GM18870 (cell line): ENCODE results near the gene NIM1K.
"Not testable (repeated sequence)": the region's sequence is repeated elsewhere in the genome, so short reads cannot be mapped to it uniquely, and the experiment has no call there.

Experiments
- ATAC-seq: cut with Tn5 transposase; IDR thresholded peaks from one replicate; pipeline ENCODE4 v1.9.1; 2021; ENCODE audit warnings: moderate library complexity; ENCODE audit not compliant: unreplicated experiment

NIM1K gene

GRCh38 chr5:43275391-43275790, 83.4 kb downstream of the NIM1K start:
- no peak for ATAC-seq

GRCh38 chr5:43279548-43280274, 87.7 kb downstream of the NIM1K start:
- no peak for ATAC-seq

GRCh38 chr5:43281840-43282658, 90.0 kb downstream of the NIM1K start:
- no peak for ATAC-seq

GRCh38 chr5:43286623-43287022, 94.6 kb downstream of the NIM1K start:
- ATAC-seq, result no peak

- no peak for ATAC-seq
Measured at GRCh38 chr5:43287493-43287892, 95.5 kb downstream of the NIM1K start.

GRCh38 chr5:43288269-43288831, 96.3 kb downstream of the NIM1K start:
- no peak for ATAC-seq

DNA sequence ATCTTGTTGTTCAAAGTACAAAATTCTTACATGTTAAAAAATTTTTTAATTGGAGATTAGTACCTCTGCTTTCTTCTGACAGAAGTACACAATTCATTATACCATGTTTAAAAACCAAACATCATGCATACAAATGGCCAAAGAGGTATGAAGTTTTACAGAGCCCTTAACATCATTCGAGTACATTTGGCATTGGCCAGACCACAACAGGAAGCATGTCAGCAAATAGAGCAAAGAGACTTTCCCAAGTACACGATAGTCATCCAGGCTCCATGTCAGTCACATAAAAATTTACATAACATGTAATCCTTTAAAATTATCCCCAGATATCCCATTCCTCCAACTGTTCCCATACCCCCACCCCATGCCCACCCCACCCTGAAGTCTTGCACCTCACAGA, 98.7 kb downstream of the NIM1K start:
- ATAC-seq, result no peak

GRCh38 chr5:43294226-43294625, 102.2 kb downstream of the NIM1K start:
- no peak for ATAC-seq

DNA sequence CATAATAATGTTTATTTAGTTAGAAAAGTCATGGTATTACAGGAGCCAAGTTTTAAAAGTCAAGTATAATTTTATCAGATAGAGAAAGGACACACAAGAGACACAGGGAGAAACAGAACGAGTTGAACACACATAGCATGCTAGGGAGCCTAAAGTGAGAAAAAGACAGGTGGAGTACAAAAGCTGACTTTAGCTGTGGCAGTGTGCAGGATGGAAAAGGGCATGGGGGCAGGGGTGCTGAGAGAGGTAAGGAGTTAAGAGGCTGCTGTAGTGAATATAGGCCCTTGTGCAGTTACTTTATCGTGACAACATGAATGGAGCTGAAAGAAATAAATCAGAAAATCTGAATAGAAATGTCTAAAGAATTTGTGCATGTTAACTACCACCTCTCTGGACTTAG, 103.2 kb downstream of the NIM1K start:
- no peak for ATAC-seq

- no peak for ATAC-seq
Measured at GRCh38 chr5:43296835-43297234, 104.8 kb downstream of the NIM1K start.

DNA sequence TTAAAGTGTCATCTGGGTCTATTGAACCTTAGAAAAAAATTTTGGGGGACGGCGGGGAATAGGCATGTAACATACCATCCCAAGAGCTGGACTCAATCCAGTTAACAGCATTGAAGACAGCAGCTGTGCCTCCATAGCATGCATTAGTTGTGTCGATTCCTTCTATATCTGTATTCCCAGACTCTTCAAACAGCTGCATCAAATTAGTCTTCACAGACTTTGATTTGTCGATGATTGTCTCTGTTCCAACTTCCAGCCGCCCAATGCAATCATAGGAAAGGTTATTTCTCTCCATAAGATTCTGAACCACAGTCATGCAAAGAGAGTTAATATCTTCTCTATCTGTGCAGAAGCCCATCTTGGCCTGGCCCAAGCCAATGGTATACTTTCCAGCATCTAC, 106.4 kb downstream of the NIM1K start:
- no peak for ATAC-seq

DNA sequence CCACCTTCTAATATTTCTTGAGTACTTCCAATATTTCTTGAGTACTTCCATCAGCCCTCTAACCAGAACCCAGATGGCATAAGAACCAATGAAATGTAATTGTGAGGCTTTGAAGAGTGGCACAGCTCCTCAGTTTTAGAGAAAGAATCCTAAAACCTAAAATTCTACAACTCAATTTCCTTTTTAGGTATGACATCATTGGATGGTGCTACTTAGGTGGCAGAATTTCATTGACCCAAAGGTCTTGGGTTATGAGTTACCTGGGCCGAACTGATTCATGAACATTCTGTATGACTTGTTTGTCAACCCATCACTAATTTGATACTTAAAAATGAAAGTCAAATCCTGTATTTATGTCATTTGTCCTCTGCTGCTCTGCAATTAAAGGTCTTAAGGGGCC, 108.1 kb downstream of the NIM1K start:
- no peak for ATAC-seq

- ATAC-seq, result no peak
Measured at GRCh38 chr5:43301653-43302091, 109.6 kb downstream of the NIM1K start.

- ATAC-seq, result no peak
Measured at GRCh38 chr5:43302481-43302880, 110.5 kb downstream of the NIM1K start.

DNA sequence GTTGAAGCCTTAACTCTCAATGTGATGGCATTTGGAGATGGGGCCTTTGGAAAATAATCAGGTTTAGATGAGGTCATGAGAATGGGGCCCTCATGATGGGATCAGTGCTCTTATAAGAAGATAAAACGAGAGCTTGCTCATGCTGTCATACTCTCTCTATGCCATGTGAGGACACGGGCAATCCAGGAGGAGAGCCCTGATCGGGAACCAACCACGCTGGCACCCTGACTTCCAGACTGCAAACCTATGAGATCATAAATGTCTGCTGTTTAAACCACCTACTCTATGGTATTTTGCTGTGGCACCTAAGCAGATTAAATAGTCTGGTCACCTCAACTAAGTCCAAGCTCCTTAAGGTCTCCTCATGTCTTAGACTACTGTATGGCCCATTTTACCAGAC, 111.2 kb downstream of the NIM1K start:
- no peak for ATAC-seq

DNA sequence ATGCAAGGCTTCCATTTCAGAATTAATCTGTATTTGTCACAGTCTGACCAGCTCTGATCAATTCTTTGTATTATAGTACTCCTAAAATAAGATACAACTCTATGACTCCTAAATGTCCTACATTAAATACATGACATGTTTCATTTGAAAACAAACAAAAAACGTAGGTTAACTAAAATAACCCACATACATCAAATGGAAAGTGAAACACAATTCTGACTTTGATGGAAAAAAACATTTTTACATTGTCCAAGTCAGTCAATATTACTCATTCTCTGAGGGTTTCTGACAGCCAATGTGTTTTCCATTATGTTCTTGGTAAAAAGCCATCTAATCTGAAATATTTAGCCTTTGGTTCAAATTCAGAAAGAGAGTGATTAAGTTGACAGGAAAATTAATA, 112.5 kb downstream of the NIM1K start:
- ATAC-seq, result peak; percentile 66

GRCh38 chr5:43305948-43306565, 114.0 kb downstream of the NIM1K start:
- peak; percentile 46 for ATAC-seq

DNA sequence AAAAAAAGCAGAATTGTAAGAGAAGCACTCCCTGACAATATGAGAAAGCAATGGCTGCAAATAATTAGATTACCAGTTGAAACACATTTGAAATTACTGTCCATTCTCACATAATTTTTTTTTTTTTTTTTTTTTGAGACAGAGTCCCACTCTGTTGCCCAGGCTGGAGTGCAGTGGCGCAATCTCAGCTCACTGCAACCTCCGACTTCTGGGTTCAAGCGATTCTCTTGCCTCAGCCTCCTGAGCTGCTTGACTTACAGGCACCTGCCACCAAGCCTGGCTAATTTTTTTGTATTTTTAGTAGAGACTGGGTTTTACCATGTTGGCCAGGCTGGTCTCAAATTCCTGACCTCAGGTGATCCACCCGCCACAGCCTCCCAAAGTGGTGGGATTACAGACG, 114.9 kb downstream of the NIM1K start:
- ATAC-seq, result not testable (repeated sequence)

DNA sequence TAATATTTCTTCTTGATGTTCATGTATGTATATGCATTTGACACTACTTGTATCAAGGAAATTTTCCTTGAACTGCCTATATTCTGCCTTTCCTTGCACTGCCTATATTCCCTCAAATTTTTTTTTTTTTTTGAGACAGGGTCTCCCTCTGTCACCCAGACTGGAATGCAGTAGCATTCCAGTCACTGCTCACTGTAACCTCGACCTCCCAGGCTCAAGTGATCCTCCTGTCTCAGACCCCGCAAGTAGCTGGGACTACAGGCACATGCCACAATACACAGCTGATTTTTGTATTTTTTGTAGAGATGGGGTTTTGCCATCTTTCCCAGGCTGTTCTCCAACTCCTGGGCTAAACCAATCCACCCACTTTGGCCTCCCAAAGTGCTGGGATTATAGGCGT, 117.1 kb downstream of the NIM1K start:
- no peak for ATAC-seq

- no peak for ATAC-seq
Measured at GRCh38 chr5:43309637-43310036, 117.6 kb downstream of the NIM1K start.

GRCh38 chr5:43312076-43312661, 120.1 kb downstream of the NIM1K start:
- no peak for ATAC-seq
